CD4-positive, alpha-beta T cell treated with Interleukin-2 at 100 ng/mL for 4 hours (primary cell): ENCODE results near the gene HECW1.
A peak's percentile ranks its signal among the peaks of the same experiment; 100 is the strongest.
"Not testable (repeated sequence)": the region's sequence is repeated elsewhere in the genome, so short reads cannot be mapped to it uniquely, and the experiment has no call there.

Experiments used
- DNase-seq: peaks from one replicate; pipeline ENCODE4 v3.0.0-alpha.2; 2020; ENCODE audit warnings: low spot score

HECW1 gene

GRCh38 chr7:43546231-43546630 is 433.8 kb downstream of the HECW1 start:
- DNase-seq: no peak

DNA sequence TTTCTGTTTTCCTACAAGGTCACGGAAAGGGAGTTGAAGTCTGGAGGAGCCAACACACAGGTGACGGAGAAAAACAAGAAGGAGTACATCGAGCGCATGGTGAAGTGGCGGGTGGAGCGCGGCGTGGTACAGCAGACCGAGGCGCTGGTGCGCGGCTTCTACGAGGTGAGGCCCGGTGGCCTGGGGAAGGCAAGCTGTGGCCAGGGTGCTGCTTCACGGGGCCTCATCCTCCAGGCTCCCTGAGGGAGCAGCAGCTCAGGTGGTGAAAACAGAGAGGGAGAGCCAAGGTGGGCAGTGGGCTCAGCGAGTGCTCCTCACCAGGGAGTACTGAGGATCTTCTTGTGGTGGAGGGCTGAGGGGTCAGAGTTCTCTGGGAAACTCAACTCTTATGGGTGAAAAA is 438.0 kb downstream of the HECW1 start:
- no peak for DNase-seq

DNA sequence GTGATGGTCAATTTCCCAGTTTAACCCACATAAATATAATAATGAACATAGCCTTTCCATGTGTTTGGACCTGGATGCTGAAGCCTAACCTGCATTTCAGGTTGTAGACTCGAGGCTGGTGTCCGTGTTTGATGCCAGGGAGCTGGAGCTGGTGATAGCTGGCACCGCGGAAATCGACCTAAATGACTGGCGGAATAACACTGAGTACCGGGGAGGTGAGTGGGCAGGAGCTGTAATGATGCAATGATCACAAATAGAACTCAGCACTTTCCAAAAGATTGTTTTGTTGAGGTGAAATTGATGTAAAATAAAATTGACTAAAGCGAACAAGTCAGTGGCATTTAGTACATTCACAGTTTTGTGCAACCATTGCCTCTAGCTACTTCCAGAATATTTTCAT is 439.7 kb downstream of the HECW1 start:
- no peak for DNase-seq

GRCh38 chr7:43553999-43554398 is 441.6 kb downstream of the HECW1 start:
- no peak for DNase-seq

- DNase-seq: peak; percentile 3
These were observed 442.0 kb downstream of the HECW1 start for GRCh38 chr7:43554423-43554822.

GRCh38 chr7:43557831-43558495 is 445.5 kb downstream of the HECW1 start:
- no peak for DNase-seq

GRCh38 chr7:43559171-43559945 is 446.9 kb downstream of the HECW1 start:
- no peak for DNase-seq

GRCh38 chr7:43559946-43560335 is 447.5 kb downstream of the HECW1 start:
- no peak for DNase-seq

DNA sequence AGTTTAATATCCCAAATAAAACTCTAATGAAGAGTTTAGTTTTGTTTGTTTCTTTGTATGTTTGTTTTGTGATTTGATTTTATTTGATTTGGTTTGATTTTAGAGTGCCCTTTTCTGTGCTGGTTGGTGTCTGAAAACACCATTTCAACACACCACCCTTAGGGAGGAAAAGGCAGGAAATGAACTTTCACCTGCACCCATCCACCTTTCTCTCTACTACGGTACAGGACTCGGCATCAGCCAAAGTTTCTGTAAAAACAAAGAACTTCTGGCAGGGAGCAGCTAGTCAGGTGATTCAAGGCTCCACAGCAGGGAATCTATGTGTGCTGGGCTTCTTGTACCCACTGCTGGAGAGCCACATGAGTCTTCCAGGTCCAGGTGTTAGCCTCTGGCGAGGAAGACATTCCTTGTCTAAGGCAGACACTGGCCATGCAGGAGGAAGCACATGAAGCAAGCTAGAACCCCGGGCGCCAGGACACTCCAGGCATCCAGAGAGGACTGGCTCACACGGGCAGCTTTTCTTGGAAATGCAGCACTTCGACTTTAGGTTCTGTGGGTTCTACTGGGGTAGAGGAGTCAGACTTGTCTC is 448.4 kb downstream of the HECW1 start:
- no peak for DNase-seq

DNA sequence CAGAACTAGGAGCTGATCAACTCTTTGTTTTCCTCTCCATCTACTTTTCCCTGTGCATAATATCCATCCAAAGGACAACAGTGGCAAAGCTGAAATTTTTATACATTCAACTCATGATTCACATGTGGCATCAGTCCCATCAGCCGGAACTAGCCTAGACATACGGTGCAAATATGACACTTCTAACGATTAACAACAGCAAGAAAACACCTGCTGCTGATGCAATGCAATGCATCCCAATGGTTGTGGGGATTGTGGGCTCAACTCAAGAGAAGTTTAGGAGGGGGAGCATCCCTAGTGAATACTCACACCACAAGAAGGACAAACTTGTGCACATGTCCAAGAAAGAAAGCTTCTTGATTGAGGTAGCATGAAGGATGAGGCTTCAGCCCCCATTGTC is 449.9 kb downstream of the HECW1 start:
- no peak for DNase-seq

DNA sequence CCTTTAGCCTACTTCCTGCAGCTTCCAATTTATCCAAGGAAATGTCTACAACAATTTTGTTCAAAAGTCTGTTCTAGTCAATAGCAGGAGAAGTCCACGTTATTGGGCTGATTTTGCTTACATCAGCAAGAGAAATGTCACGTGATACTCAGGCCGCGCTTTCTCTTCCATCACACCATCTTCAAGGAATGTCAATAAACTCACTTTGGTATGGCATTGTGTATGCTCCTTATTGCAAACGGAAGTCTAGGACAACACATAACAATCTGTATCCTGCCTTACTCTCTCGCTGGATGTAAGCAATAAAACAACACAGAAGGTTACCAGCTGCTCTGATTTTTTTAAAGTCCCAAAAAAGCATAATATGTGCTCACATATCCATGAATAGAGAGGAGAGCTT is 453.3 kb downstream of the HECW1 start:
- no peak for DNase-seq

- no peak for DNase-seq
These were observed 456.1 kb downstream of the HECW1 start for GRCh38 chr7:43568529-43568928.

DNA sequence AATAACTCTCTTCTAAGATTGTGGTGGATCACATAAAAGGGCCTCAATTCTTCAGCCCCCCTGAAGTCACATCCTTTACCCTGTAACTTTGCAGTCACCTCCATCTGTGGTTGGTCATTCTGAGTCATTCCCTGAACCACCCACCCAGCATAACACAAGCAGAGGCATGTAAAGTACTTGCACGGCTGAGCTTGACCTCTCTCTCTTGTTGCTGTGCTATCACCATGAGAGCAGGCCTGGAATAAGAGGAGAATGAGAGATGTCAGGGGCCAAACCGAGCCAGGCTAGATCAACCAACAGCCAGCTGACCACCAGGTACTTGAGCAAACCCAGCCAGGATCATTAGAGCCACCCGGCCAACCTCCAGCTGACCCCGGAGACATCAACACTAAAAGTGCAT is 457.0 kb downstream of the HECW1 start:
- no peak for DNase-seq

DNA sequence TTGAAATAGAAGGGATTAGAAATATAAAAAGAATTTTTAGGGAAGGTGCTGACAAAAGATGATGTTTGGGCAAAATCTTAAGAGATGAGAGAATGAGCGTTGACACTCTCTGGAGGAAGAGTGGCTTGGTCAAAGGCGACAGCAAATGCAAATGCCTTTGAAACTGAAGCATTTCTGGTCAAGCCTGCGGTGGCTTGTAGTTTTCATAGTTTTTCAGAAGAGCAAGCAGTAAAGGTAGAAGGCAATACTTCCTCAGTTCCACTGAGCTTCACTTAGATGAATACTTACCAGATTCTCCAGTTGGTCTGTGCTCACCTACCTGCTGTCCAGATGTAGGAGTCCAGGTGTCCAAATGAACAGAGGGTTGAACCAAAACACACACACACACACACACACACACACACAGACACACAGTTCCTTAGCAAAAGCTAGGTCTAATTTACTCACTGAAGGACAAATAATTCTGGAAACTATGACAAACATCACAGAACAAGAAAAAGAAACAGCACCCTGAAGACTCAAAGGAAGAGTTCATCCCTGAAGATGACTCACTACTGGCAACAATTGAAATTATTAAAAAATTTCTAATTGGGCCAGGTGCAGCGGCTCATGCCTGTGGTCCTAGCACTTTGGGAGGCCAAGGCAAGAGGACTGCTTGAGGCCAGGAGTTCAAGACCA is 458.4 kb downstream of the HECW1 start:
- DNase-seq: no peak

DNA sequence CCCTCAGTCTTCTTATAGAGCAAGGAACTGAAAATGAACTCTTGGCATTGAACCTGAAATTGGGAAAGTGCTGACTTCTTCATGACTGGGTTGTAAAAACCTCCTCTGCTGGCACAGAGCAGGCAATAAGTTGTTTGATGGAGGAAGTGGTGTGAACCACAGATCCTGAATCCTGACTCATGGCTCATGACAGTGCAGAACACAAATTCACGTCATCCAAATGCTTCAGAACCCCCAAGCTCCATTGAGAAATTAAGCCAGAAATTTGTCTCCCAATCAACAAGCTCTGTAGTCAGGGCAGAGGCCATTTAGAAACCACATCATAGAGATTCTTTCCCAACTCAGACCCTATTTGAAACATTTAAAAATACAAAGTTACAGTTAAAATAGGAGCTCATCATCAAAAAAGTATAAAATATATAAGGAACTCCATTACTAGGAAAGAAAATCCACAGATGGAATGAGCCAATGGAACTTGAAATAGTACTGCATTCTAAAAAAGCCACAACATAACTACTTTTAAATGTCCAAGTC is 460.1 kb downstream of the HECW1 start:
- DNase-seq: peak; percentile 39

GRCh38 chr7:43573832-43574231 is 461.4 kb downstream of the HECW1 start:
- not testable (repeated sequence) for DNase-seq

- no peak for DNase-seq
These were observed 463.1 kb downstream of the HECW1 start for GRCh38 chr7:43575506-43575905.

GRCh38 chr7:43576241-43576640 is 463.8 kb downstream of the HECW1 start:
- no peak for DNase-seq

DNA sequence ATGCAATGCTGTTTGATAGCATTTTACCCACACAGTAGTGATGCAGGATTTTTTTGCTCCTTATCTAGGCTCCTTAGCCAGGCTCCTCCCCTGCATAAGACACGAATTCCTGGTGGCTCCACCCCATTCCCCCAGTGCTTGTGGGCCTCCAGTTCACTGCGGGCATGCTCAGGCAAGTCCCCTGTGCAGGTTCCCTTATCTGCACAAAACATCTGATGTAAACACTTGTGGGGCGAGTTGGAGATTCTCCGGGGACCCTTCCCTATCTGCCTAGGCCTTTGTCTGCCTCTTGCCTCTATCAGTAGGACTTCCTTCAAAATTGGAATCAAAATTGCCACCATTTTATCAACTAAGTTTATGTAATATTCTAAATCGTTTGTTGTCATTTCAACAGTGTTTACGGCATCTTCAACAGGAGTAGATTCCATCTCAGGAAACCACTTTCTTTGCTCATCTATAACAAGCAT is 465.1 kb downstream of the HECW1 start:
- DNase-seq: no peak

DNA sequence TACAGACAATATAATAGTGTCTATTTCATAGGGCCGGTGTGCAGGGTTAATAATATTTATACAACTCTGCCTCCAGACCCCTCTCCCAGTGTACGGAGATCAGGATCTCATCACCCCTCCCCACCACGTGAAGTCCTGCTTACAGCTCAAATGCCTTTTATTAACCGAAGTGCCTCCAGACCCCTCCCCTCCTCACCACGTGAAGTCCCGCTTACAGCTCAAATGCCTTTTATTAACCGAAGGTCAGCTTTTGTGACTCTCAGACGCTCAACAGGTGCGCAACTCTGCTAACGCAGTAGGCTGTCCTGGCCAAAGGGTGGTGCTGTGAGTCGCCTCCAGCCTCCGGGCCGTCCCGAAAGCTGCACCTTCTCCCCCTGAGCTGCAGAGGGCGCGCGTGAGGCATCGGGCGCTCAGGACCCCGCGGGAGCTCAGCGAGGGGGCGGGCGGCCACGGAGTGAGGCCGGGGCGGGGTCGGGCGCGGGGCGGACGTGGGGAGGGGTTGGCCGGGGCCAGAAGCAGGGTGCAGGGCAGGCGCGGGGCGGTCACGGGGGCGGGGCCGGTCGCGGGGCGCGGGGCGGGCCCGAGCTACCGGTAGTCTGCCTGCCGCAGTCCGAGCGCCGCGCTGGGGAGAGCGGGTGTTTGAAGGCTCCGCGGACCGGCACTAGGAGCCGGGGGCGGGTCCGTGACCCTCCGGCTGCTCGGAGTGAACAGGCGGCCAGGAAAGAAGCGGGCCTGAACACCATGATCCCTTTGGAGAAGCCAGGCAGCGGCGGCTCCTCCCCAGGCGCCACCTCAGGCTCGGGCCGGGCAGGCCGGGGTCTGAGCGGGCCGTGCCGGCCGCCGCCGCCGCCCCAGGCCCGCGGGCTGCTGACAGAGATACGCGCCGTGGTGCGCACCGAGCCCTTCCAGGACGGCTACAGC is 470.3 kb downstream of the HECW1 start, which contains the start of gene STK17A:
Gene STK17A (plus strand): TSS at position 606 of the 921 bp plus-strand sequence. CDS start 136 bp downstream, at position 742.
- peak; percentile 97 for DNase-seq
